Activated T-cell treated with anti-CD3 and anti-CD28 coated beads for 48 hours (primary cell): ENCODE measurements around the gene TRABD2B.

Source experiments
- DNase-seq: peaks from one replicate; pipeline ENCODE4 v3.0.0-alpha.2; 2020; ENCODE audit warnings: low read depth

Gene TRABD2B

GRCh38 chr1:47795102-47795501 is 202.1 kb downstream of the TRABD2B start:
- no peak for DNase-seq

DNA sequence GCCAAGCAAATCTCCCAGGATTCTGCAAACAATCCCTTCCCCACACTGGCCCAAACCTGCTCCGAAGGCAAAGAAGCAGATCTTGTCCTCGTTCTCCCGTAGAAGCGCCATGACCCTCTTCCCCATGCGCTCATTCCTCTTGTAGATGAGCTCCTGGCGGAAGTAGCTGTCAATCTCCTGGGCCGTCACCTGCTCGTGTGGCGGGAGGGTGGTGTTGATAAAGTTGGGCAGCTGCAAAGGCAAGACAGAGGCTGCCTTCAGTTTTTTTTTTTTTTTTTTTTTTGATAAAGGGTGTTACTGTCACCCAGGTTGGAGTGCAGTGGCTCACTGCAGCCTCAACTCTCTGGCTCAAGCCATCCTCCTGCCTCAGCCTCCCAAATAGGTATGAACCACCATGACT is 202.7 kb downstream of the TRABD2B start:
- DNase-seq: no peak

- no peak for DNase-seq
Observed at GRCh38 chr1:47794081-47794480, 203.1 kb downstream of the TRABD2B start.

- DNase-seq: no peak
Observed at GRCh38 chr1:47793563-47793962, 203.6 kb downstream of the TRABD2B start.

- DNase-seq: no peak
Observed at GRCh38 chr1:47792779-47793178, 204.4 kb downstream of the TRABD2B start.

DNA sequence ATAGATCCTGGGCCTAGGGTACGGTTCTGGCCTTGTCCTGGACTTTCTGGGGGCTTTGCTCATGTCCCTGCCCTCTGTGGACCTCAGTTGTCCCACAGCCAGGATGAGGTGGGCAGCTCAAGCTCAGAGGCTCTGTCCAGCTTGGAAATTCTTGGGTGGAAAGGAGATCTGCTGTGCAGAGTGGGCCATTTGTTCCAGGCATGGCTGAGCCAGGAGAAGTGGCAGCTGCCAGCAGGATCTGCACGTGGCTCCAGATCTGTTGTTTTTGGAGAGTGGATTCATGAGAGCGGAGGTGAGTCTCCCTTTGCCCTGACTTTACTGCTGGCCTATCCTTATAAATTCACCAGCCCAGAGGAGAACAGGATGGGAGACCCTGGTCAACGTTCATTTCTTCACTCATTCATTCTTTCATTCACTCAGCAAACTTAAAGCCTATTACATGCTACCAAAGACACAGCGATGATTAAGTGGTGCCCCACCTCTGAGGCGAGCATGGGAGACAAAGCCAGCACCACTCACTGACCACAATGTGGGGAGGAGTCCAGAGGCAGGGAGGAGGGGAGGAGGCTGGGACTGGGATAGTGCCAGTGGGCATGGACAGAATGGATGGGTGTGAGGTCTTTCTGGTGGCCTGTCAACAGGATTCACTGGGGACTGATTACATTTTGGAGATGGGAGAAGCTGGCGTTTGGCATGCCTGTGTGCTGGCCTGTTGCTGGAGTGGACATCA is 205.1 kb downstream of the TRABD2B start:
- DNase-seq: no peak

GRCh38 chr1:47788761-47789160 is 208.4 kb downstream of the TRABD2B start:
- DNase-seq: no peak

DNA sequence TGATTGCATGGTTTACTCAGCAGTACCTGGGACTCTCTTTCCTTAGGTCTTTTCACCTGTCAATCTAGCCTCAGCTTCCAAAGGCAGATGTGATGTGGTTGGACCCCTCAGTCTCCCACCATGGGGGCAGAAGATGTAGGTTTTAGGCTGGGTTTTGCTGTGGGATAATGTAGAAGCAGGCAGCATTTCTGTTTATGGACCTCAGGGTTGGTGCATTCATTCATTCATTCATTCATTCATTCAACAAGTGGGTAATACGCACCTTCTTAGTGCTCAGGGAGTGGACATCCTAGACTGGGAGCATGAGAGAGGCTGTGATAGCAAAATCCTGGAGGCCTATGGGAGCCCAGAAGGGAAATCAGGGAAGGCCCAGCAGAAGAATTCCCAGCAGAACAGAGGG is 209.6 kb downstream of the TRABD2B start:
- no peak for DNase-seq

DNA sequence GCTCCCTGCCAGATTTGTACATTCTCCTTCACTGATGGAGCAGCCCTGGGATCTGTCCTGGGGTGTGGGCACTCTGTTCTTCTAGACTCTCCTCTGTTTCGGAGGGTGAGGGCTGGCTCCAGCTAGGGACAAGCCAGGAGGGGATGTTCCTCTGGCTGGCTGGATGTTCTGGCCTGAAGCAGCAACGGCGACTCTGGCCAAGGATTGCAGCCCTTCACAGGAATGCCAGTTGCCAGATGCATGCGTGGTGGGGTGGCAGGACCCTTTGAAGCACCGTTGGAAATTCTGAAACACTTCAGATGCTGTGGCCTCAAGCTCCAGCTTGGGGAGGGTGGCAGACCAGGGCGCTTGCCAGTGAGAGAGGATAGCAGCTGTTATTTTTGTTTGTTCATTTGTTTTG is 210.9 kb downstream of the TRABD2B start:
- no peak for DNase-seq

DNA sequence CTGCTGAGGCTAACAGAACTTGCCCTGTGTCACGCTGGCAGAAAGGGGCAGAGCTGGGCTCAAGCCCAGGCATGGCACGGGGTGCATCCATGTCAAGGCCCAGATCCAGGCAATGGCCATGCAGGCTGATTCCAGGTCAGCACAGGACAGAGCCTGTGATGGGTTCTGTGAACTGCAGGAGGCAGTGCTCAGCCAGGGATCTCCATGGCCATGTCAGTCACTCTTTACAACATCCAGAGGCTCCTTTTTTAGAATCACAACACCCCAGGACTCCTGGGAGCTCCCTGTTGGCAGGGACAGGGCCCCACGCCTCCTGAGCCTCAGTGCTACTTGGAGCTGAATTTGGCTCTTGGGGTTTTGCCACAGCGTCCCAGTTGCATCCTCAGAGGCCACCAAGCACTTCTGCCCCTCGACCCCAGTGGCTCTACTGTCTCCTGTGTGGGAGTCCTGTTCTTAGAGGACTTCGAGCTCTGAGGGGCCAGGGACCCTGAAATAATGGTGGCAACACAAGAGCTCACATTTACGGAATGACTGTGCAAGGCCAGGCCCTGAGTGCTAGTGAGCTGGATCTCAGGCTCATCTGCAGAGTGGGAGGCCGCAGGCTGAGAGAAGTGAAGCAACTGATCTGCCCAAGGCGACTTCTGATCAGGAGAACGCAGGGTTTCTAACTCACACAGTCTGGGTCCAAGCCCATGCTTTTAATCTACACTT is 211.5 kb downstream of the TRABD2B start:
- DNase-seq: no peak

DNA sequence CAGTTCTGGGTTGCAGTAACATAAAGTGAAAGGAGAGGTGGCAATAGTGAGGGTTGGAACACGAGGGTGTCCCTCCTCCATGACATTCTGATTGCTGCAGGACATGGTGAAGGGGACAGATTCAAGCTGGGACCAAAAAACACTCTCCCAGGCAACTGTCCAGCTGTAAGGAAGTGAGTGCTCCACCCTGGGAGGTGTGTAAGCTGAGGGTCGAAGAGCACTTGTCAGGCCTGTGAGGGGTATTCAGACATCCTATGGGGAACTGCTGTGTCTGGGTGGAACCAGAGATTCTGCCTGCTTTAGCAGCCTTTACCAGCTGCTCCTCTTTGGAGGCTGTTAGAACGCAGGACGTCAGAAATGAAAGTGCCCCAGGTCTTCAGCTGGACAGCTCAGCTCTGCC is 212.1 kb downstream of the TRABD2B start:
- no peak for DNase-seq

- no peak for DNase-seq
Observed at GRCh38 chr1:47784497-47784822, 212.7 kb downstream of the TRABD2B start.

DNA sequence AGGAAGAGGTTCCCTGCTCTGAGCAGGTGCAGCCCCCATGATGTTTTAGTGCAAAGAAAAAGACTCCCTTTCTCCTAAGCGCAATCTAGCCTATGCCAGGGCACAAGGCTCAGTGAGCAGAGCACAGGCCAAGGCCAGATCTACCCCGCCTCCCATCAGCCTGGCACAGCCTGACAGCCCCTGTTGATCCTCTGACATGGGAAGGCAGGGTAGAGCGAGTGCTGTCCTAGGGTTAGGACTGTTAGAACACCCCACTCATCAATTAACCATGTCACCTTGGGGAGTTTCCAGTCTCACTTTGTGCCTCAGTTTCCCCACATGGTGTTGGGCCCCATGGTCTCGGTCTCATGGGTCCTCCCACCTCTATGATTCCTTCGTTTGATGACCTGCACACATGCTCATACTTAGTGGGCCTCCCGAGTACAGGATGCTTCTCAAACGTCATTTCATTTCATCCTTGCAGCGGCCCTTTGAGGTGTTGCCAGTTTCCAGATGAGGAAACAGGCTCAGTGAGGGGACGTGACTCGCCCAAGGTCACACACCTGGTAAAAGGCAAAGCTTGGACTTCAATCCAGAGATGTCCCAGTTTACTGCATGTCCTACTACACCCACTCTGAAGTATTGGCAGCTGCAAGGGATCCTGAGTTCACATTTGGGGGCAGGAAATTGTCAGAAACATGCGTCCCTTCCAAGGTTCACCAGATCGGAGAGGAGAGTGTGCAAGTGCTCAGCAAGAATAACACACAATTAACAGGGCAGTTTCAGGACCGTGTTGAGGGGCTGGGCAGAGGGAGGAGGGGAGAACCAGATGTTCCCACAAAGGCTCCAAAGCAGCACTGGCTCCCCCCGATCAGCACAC is 213.3 kb downstream of the TRABD2B start:
- DNase-seq: no peak

DNA sequence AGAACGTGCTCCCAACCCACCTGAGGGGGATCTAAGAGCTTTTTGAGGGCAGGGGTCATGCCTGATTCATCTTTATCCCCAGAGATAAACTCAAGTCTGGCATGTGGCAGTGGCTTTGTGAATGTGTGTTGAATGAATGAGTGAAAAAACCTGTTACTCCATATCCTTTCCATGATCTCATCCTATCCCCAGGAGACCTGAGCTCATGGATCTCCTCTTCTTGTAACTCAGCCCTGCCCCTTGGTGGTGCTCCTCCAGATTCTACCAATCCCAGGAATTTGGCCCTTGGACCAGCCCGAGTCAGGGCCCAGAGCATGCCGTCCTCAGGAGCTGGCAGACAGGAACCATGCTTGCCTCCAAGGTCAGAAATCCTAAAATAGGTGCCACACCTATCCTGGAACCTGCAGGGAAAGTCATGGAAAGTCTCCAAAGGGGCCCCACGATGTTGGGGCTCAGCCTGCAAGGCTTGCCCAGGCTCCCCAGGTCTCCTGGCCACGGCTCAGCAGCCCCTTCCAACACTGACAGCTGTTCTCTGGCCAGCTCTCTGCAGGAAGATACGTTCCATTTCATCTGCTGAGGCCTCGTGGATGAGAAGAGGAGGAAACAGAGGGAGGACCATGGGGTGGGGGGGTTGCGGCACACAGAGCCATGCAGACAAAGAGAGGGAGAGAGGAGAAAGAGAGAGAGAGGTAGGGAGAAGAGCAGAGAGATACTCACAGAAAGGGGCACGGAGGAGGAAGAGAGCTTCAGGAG is 214.6 kb downstream of the TRABD2B start:
- no peak for DNase-seq

DNA sequence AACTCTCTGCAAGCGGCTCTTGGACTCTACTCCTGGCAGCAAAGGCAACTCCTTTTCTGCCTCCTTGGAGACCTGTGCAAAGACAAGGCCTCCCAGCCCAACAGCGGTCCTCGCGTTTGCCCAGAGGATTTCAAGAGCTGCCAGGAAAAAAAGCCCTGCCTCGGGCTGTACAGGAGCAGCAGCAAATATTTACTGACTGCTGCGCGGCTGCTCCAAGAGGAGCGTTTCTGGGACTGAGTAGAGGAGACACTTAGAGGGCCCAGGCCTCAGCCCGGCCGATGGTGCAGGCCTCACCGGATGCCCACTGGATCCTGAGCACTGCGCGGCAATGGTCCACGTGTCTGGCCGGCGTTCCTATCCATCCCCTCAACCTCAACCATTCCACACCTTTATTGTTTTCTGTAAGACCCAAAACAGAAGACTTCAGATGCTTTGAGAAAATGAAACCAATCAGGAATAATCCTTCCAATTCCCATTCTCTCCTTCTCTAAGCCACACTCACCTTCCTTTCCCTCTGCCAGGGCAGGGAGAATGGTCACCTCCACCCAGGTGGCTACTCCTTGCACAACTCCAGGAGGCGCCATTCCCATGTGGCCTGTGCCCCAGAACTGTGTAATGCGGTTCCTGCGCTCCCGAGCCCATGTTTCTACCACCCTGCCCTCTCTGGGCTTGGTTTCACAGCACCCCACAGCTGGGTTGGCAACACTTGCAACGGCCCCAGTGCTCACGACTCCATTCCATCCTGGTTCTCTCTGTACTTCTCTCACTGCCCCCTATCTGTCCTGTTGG is 215.8 kb downstream of the TRABD2B start:
- DNase-seq: no peak

- no peak for DNase-seq
Observed at GRCh38 chr1:47780469-47780995, 216.7 kb downstream of the TRABD2B start.

DNA sequence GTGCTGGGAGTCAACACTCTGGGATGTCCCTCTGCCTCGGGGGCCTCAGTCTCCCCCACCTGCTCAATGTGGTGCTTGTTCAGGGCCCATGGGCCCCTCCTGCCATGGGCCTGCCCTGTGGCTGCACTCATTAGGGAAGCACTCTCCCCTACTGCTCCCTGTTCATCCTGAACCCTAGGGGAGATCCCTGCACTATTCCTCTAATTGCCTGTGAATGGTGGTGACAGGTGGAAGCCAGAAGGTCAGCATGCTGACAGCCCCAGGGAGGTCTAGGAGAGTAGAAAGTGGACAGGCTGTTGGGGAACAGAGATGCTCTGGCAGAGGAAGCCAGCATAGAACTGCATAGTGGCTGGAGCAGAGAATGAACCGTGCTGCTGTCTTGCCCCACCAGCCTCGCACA is 217.6 kb downstream of the TRABD2B start:
- DNase-seq: no peak

DNA sequence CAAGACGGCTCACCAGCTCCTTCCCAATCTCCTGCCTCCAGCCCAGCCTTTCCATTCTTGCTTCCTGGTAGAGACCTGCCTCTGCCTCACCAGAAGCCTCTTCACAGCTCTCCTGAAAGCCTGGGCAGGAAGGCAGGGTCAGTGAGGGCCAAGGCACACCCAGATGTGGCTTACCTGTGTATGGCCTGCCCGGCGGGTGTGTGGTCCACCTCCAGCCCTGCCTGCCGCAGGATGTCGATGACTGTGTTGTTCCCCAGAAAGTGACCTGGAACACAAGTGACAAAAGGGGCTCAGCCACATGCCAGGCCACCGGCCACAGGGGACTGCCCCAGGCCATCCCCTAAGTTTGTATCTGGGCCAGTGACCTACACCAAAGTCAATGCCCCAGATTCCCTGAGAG is 218.9 kb downstream of the TRABD2B start:
- no peak for DNase-seq

DNA sequence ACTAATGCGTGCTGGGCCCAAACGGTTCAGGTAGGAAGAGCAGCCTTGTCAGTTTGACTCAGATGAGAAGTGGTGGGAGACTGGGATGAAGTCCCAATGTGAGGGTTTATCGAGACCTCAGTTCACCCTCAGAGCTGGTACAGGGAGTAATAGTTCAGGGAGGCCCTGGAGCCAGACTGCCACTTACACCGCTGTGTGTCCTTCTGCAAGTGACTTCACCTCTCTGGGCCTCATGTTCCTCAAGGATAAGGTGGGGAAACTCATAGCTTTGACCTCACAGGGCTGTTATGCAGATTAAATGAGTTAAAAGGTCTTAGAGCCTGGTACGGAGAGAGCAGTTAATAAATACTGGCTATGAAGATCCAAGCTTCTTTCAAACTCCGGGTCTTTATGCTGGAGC is 219.9 kb downstream of the TRABD2B start:
- no peak for DNase-seq

DNA sequence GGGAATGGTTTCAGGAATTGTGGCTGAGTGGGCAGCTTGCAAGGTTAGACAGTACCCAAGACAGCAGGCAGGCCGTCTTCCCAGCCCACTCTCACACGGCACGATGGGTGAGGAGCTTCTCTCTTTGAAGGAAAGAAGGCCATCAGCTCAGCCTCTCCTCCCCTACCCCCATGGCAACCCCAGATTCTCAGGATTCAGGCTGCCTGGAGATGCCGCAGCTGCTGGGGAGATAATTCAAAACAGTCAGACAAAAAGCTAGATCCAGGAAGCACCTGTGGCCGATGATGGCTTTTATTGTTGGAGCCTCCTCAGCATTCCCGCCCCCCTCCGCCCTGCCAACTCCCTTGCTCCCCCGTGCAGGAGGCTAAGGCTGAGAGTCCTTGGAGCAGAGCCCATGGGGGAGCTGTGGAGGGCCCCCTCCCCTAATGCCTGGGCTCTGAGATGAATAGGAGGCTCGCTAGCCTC is 220.5 kb downstream of the TRABD2B start:
- no peak for DNase-seq
